Colonic mucosa (tissue), 4 donors: ENCODE data around the gene SPEG. TPM values are rescaled to one million over a fixed set of nuclear protein-coding genes. Genes with fewer than 3 reads are reported as not detected.

ENCODE experiments used
- DNase-seq: peaks from one replicate; pipeline ENCODE4 v3.0.0-alpha.2; 2020
- H3K27ac ChIP-seq: fragments of 200-600 bp; one replicate; pipeline ENCODE4 v1.8.0; 2021
- H3K27me3 ChIP-seq: fragments of 200-600 bp; one replicate; pipeline ENCODE4 v1.8.0; 2021
- H3K36me3 ChIP-seq: fragments of 200-600 bp; one replicate; pipeline ENCODE4 v1.8.0; 2021
- H3K4me1 ChIP-seq: fragments of 200-600 bp; one replicate; pipeline ENCODE4 v1.8.0; 2021; ENCODE audit warnings: mild to moderate bottlenecking
- H3K4me3 ChIP-seq: fragments of 200-600 bp; one replicate; pipeline ENCODE4 v1.8.0; 2021
- H3K9ac ChIP-seq, 2 donors: one replicate each; pipeline ENCODE4 v1.7.0; 2013; ENCODE audit warnings: control low read depth in 2 of 2, low read depth in 2 of 2, low read length in 2 of 2
- H3K9me3 ChIP-seq: fragments of 200-600 bp; one replicate; pipeline ENCODE4 v1.8.0; 2021
- CTCF ChIP-seq: fragments of 200-600 bp; IDR thresholded peaks from one replicate; pipeline ENCODE4 v1.8.0; 2022; ENCODE audit warnings: antibody characterized with exemption, mild to moderate bottlenecking
- intact Hi-C: fragments of 100-400 bp; cut with DNase I; formaldehyde crosslinking; loops from one replicate; pipeline ENCODE4 v1.14.1; 2022
- total RNA-seq, 2 donors: library from RNA; stranded (reverse); fragmentation: NEBNext Ultra II Directional in 1 of 2; extraction: Animal tissue kit (Norgen Biotek cat#: 25700) in 1 of 2; gene quantifications; one replicate each; pipeline ENCODE4 v1.2.1, GENCODE V29; 2021
- donor health status: healthy.
- donor health status: DM: no; HTN: no; CAD: no.
- donor health status: DM: no; HTN: no; CAD: no.

Gene SPEG
- total RNA-seq, 2 donors from 2014 or later = 6.2 to 19.3 TPM

GRCh38 chr2:219478916-219479315 is 44.3 kb downstream of the SPEG start:
- H3K36me3 ChIP-seq = no peaks in the 10 kb centered on the region
- no peaks in the 10 kb centered on the region for H3K4me1 ChIP-seq
- peaks cover 12% of the 10 kb centered on the region for H3K27me3 ChIP-seq
- no peak for TF ChIP-seq CTCF
- H3K9ac ChIP-seq = no peak overlapping the region
- no peaks in the 10 kb centered on the region for H3K9me3 ChIP-seq
- no peak for DNase-seq
- H3K4me3 ChIP-seq = no peak overlapping the region
- intact Hi-C loops = loop anchor here (5.0 kb wide), 1 partner anchor 77 kb away; no protein-coding TSS in a partner anchor
- H3K27ac ChIP-seq = no peak overlapping the region

DNA sequence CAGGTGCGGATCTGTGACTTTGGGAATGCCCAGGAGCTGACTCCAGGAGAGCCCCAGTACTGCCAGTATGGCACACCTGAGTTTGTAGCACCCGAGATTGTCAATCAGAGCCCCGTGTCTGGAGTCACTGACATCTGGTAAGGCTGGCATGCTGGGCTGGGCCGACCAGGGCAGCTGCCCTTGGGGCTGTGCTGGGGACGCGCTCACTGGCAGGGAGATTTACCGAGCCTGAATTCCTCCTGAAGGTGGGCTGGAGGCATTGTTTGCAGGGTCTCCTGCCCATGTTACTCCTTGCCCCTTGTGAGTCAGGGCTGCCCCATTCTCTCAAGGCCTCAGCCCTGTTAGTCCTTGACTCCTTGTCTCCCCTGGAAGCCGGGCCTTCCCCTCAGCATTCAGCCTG is 45.4 kb downstream of the SPEG start:
- intact Hi-C loops = no loop called here
- Histone ChIP-seq H3K9me3 (no peaks in the 10 kb centered on the region), H3K27me3 (peaks cover 23% of the 10 kb centered on the region), H3K36me3 (no peaks in the 10 kb centered on the region), H3K4me1 (no peaks in the 10 kb centered on the region), H3K4me3 (no peak overlapping the region), H3K27ac (no peak overlapping the region), H3K9ac (no peak overlapping the region)
- DNase-seq = no peak
- no peak for TF ChIP-seq CTCF

GRCh38 chr2:219482674-219483405 is 48.2 kb downstream of the SPEG start:
- TF ChIP-seq CTCF = no peak
- Histone ChIP-seq H3K36me3 (no peaks in the 10 kb centered on the region), H3K4me3 (no peak overlapping the region), H3K9me3 (no peaks in the 10 kb centered on the region), H3K27me3 (peaks cover 31% of the 10 kb centered on the region), H3K4me1 (no peaks in the 10 kb centered on the region), H3K27ac (no peak overlapping the region), H3K9ac (no peak overlapping the region)
- DNase-seq = no peak
- intact Hi-C loops = no loop called here

DNA sequence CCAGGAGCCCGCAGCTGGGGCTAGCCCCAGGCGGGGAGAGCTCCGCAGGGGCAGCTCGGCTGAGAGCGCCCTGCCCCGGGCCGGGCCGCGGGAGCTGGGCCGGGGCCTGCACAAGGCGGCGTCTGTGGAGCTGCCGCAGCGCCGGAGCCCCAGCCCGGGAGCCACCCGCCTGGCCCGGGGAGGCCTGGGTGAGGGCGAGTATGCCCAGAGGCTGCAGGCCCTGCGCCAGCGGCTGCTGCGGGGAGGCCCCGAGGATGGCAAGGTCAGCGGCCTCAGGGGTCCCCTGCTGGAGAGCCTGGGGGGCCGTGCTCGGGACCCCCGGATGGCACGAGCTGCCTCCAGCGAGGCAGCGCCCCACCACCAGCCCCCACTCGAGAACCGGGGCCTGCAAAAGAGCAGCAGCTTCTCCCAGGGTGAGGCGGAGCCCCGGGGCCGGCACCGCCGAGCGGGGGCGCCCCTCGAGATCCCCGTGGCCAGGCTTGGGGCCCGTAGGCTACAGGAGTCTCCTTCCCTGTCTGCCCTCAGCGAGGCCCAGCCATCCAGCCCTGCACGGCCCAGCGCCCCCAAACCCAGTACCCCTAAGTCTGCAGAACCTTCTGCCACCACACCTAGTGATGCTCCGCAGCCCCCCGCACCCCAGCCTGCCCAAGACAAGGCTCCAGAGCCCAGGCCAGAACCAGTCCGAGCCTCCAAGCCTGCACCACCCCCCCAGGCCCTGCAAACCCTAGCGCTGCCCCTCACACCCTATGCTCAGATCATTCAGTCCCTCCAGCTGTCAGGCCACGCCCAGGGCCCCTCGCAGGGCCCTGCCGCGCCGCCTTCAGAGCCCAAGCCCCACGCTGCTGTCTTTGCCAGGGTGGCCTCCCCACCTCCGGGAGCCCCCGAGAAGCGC is 49.1 kb downstream of the SPEG start:
- Histone ChIP-seq H3K36me3 (no peaks in the 10 kb centered on the region), H3K27me3 (peaks cover 31% of the 10 kb centered on the region), H3K9ac (no peak overlapping the region), H3K9me3 (no peaks in the 10 kb centered on the region), H3K27ac (no peak overlapping the region), H3K4me3 (no peak overlapping the region), H3K4me1 (no peaks in the 10 kb centered on the region)
- no peak for DNase-seq
- intact Hi-C loops = no loop called here
- TF ChIP-seq CTCF = no peak

DNA sequence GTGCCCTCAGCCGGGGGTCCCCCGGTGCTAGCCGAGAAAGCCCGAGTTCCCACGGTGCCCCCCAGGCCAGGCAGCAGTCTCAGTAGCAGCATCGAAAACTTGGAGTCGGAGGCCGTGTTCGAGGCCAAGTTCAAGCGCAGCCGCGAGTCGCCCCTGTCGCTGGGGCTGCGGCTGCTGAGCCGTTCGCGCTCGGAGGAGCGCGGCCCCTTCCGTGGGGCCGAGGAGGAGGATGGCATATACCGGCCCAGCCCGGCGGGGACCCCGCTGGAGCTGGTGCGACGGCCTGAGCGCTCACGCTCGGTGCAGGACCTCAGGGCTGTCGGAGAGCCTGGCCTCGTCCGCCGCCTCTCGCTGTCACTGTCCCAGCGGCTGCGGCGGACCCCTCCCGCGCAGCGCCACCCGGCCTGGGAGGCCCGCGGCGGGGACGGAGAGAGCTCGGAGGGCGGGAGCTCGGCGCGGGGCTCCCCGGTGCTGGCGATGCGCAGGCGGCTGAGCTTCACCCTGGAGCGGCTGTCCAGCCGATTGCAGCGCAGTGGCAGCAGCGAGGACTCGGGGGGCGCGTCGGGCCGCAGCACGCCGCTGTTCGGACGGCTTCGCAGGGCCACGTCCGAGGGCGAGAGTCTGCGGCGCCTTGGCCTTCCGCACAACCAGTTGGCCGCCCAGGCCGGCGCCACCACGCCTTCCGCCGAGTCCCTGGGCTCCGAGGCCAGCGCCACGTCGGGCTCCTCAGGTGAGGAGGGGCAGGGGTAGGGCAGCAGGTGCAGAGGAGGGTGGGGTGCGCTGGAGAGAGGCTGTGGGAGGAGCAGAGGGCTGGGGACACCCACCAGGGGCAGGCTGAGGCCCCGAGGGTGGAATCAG is 49.9 kb downstream of the SPEG start:
- Histone ChIP-seq H3K27me3 (peaks cover 31% of the 10 kb centered on the region), H3K27ac (no peak overlapping the region), H3K4me1 (no peaks in the 10 kb centered on the region), H3K9me3 (no peaks in the 10 kb centered on the region), H3K36me3 (no peaks in the 10 kb centered on the region), H3K9ac (peak overlapping the region in 1 of 2 donors; percentile 2), H3K4me3 (no peak overlapping the region)
- intact Hi-C loops = no loop called here
- TF ChIP-seq CTCF = no peak
- DNase-seq = no peak
